HUES6 (cell line): Measurements from ENCODE around the gene POC1B.

Experiments used
- H3K27ac ChIP-seq: 2 replicates; pipeline ENCODE4 v1.7.0; 2013; ENCODE audit warnings: low read depth, mild to moderate bottlenecking, low read length, inconsistent platforms
- H3K27me3 ChIP-seq: 2 replicates; pipeline ENCODE4 v1.6.1; 2013; ENCODE audit warnings: low read length; ENCODE audit not compliant: control insufficient read depth, insufficient read depth
- H3K36me3 ChIP-seq: 2 replicates; pipeline ENCODE4 v1.6.1; 2013; ENCODE audit warnings: low read length; ENCODE audit not compliant: control insufficient read depth, insufficient read depth
- H3K4me1 ChIP-seq: 2 replicates; pipeline ENCODE4 v1.6.1; 2013; ENCODE audit warnings: low read length; ENCODE audit not compliant: control insufficient read depth, insufficient read depth
- H3K4me3 ChIP-seq: 2 replicates; pipeline ENCODE4 v1.5.1; 2013; ENCODE audit warnings: low read depth, low read length
- H3K9ac ChIP-seq: one replicate; pipeline ENCODE4 v1.6.1; 2013; ENCODE audit warnings: mild to moderate bottlenecking, low read length
- H3K9me3 ChIP-seq: 2 replicates; pipeline ENCODE4 v1.6.1; 2013; ENCODE audit warnings: low read depth, low read length; ENCODE audit not compliant: control insufficient read depth, insufficient read depth

Gene POC1B

DNA sequence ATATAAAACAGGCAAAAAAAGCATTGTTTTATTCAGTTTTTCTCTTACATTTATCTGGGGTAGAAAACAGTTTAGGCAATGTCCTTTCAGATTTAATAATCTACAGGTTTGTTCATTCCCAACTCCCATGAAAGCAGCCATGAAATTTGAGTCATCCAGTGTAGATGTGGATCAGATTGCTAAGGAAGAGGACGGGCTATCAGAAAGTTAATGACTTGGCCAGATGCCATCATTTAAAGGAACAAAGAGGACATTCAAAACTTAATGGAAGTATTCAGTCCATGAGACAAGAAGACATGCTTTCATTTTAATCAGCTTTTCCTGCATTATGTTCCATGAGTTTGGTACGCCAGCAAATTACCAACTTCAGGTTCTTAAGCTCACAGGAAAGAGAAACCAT lies 31.1 kb upstream of the POC1B start:
- Histone ChIP-seq H3K27me3 (no peaks in the 10 kb centered on the region), H3K27ac (no peak overlapping the region), H3K9ac (no peak overlapping the region), H3K4me1 (no peaks in the 10 kb centered on the region), H3K36me3 (no peaks in the 10 kb centered on the region), H3K9me3 (no peaks in the 10 kb centered on the region), H3K4me3 (no peak overlapping the region)

DNA sequence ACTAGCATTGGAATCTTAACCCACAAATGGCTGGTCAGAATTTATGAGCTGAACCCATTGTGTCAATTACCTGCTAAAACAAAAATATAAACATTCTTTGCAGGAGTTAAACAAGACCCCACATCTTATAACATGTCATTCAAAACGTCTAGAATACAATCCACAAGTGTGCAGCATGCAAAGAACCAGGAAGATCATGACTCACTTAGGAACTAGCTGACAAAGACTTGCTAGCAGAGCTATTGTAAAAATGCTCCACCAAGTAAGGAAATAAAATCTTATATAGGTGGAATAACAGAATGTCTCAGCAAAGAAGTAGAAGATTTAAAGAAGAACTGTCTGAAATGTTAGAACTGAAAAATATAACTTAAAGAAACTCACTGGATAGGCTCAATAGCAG lies 26.5 kb upstream of the POC1B start:
- H3K27ac ChIP-seq = no peak overlapping the region
- H3K36me3 ChIP-seq = no peaks in the 10 kb centered on the region
- no peaks in the 10 kb centered on the region for H3K9me3 ChIP-seq
- no peak overlapping the region for H3K9ac ChIP-seq
- H3K4me3 ChIP-seq = no peak overlapping the region
- no peaks in the 10 kb centered on the region for H3K27me3 ChIP-seq
- no peaks in the 10 kb centered on the region for H3K4me1 ChIP-seq

GRCh38 chr12:89551747-89552146 lies 25.9 kb upstream of the POC1B start:
- H3K9me3 ChIP-seq = no peaks in the 10 kb centered on the region
- H3K36me3 ChIP-seq = no peaks in the 10 kb centered on the region
- no peaks in the 10 kb centered on the region for H3K27me3 ChIP-seq
- H3K4me1 ChIP-seq = no peaks in the 10 kb centered on the region
- no peak overlapping the region for H3K27ac ChIP-seq
- H3K4me3 ChIP-seq = no peak overlapping the region
- H3K9ac ChIP-seq = no peak overlapping the region

DNA sequence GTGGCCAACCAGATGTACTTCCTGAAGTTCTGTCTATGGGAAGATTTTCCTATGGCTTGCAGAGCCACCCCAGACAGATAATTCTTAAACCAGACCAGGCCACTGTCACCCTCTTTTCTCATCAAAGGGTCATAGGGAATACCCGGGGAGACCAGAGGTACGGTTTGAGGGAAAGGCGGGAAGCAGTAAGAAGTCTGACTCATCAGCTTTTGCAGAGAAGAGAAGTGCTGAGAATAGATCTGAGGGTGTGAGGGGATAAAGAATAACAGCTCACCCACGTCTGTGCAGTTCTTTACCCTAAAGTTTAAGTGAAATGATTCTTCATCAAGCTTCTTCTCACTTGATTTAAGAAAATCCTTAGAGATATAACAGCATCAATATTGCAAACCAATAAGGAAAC lies 21.3 kb upstream of the POC1B start:
- Histone ChIP-seq H3K9ac (no peak overlapping the region), H3K4me1 (no peaks in the 10 kb centered on the region), H3K27me3 (no peaks in the 10 kb centered on the region), H3K4me3 (no peak overlapping the region), H3K36me3 (no peaks in the 10 kb centered on the region), H3K9me3 (no peaks in the 10 kb centered on the region), H3K27ac (no peak overlapping the region)

DNA sequence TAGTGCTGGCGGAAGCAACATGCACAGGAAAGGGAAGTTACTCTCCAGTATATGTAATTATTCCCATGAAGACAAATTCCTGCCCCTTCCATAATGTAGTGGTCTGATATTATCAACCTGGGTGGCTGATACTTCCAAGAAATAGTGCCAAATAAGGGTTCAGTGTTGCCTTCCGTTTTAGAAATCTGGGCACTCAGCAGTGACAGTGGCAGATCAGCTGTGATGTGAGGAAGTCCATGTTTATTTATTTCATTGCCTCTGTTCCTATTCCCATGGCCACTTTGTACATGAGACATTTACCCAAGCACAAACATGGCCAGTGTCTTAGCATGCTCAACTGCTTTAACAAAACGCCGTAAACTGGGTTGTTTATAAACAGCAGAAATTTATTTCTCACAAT lies 20.3 kb upstream of the POC1B start:
- H3K36me3 ChIP-seq = no peaks in the 10 kb centered on the region
- no peak overlapping the region for H3K9ac ChIP-seq
- no peak overlapping the region for H3K4me3 ChIP-seq
- H3K27ac ChIP-seq = no peak overlapping the region
- no peaks in the 10 kb centered on the region for H3K27me3 ChIP-seq
- no peaks in the 10 kb centered on the region for H3K9me3 ChIP-seq
- no peaks in the 10 kb centered on the region for H3K4me1 ChIP-seq

DNA sequence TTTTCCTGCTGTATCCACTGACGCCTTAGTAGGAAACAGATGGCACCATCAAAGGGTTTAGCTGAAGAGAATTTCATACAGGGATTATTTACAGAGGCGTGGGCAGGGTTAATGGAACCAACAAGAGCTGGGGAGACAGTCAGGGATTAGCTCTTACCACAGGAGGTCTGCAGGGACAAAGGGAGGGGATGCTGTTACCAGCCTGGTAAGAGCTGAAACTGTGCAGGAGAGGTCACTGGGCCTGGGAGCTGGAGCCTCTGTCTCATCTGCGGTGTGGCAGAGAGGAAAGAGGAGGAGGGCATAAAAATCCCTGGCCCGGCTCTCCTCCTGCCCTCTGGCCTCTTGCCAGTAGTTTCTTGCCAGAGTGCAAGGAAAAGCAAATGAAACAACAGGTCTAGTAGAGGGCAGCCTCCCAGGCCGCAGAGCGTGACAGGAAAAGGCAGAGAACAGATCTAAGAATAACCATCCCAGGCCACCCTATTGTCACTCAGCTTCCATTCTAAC lies 18.9 kb upstream of the POC1B start:
- H3K4me3 ChIP-seq = no peak overlapping the region
- no peaks in the 10 kb centered on the region; the same call in 1 of the 2 replicates for H3K4me1 ChIP-seq
- no peak overlapping the region for H3K27ac ChIP-seq
- H3K36me3 ChIP-seq = no peaks in the 10 kb centered on the region
- H3K27me3 ChIP-seq = no peaks in the 10 kb centered on the region
- no peaks in the 10 kb centered on the region for H3K9me3 ChIP-seq
- no peak overlapping the region for H3K9ac ChIP-seq

DNA sequence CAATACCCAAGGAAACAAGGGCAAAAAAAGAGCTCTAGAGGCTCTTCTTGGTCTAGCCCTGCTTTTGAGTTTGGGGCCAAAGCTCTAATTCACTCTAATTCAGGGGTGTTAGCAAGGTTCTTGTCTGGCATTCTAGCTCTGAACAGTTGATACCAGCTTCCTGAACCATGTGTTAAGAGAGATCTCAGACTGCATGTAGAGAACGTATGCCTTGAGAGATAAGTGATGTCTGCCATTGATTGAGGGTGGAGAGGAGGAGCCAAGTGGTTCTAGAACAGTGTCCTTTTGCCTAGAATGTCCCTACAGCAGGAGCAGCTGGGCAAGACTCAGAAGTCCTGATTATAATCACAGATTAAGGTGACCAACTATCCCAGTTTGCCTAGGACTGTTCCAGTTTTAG lies 18.2 kb upstream of the POC1B start:
- no peaks in the 10 kb centered on the region for H3K36me3 ChIP-seq
- H3K4me1 ChIP-seq = no peaks in the 10 kb centered on the region; the same call in 1 of the 2 replicates
- H3K9ac ChIP-seq = no peak overlapping the region
- no peak overlapping the region for H3K4me3 ChIP-seq
- no peaks in the 10 kb centered on the region for H3K27me3 ChIP-seq
- H3K27ac ChIP-seq = no peak overlapping the region
- H3K9me3 ChIP-seq = no peaks in the 10 kb centered on the region

- H3K36me3 ChIP-seq = no peaks in the 10 kb centered on the region
- no peaks in the 10 kb centered on the region; the same call in 1 of the 2 replicates for H3K4me1 ChIP-seq
Observed at GRCh38 chr12:89542912-89543592, 17.2 kb upstream of the POC1B start.

GRCh38 chr12:89542236-89542635 lies 16.4 kb upstream of the POC1B start:
- H3K9me3 ChIP-seq = no peaks in the 10 kb centered on the region
- H3K27ac ChIP-seq = no peak overlapping the region
- no peak overlapping the region for H3K4me3 ChIP-seq
- H3K9ac ChIP-seq = no peak overlapping the region
- no peaks in the 10 kb centered on the region; the same call in 1 of the 2 replicates for H3K4me1 ChIP-seq
- no peaks in the 10 kb centered on the region for H3K27me3 ChIP-seq
- H3K36me3 ChIP-seq = no peaks in the 10 kb centered on the region

More at GRCh38 chr12:89542912-89543592, 17.2 kb upstream of the POC1B start:
- Histone ChIP-seq H3K27me3 (no peaks in the 10 kb centered on the region), H3K9me3 (no peaks in the 10 kb centered on the region), H3K27ac (no peak overlapping the region), H3K4me3 (no peak overlapping the region), H3K9ac (no peak overlapping the region)

DNA sequence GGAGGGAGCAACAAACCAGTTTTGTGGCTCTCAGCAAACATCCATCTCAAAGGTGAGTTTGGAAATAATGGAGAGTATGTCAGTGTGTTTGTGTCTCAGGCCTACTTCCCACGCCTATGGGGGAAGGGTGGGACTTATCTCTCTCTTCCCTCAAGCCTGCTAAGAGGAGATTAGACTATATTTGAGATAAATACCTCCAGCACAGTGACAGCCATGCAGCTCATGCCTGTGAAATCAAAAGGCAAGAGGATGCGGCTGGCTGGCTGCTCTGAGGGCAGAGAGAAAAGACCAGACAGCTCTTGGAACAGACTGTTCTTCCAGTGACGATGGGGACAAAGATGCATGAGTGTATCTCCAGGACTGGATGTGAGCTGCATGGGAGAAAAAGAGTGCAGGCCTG lies 14.7 kb upstream of the POC1B start:
- no peaks in the 10 kb centered on the region for H3K36me3 ChIP-seq
- no peaks in the 10 kb centered on the region for H3K9me3 ChIP-seq
- no peaks in the 10 kb centered on the region for H3K27me3 ChIP-seq
- no peak overlapping the region for H3K27ac ChIP-seq
- H3K9ac ChIP-seq = no peak overlapping the region
- no peaks in the 10 kb centered on the region; the same call in 1 of the 2 replicates for H3K4me1 ChIP-seq
- H3K4me3 ChIP-seq = no peak overlapping the region

DNA sequence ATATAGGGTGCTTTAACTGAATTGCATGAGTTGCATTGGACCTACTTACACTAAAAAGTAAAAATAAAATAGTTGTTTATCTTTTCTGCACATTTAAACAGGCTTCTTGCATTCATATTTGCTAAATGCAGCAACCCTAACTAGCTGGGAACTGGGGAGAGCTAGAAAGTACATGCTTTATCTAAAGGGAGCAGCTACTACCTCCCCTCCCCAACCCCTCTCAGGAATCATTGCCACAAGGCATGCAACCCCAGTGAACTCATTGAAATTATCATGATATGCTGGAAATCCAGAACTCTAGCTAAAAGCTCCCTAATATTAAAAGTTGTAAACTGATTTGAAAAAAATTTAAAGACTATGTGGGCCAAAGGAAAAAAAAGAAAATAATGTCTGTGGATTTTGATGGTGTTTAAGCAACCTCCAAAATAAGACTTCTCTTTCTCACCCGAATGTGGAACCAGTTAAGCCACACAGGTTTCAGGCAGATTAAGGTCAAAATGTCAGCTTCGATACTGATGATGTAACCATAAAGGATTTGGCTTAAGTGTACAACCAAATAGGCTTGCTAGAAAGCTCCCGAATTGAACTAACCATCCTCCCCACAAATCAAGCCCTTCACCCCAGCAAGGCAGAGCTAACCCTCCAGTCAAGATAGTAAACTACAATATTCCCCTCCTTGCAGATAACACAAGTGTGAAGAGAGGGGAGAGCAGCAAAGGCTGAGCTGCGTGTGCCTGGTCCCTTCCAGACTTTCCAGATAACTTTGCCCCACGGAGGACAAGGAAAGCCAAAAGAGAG lies 13.8 kb upstream of the POC1B start:
- Histone ChIP-seq H3K9ac (no peak overlapping the region), H3K9me3 (no peaks in the 10 kb centered on the region), H3K27me3 (no peaks in the 10 kb centered on the region), H3K27ac (no peak overlapping the region), H3K4me1 (no peaks in the 10 kb centered on the region; the same call in 1 of the 2 replicates), H3K4me3 (no peak overlapping the region), H3K36me3 (no peaks in the 10 kb centered on the region)
